Adrenal gland (tissue), 12 donors: ENCODE data around the gene MITF. TPM values are rescaled to one million over a fixed set of nuclear protein-coding genes. Genes with fewer than 3 reads are reported as not detected.

ENCODE experiments used
- DNase-seq, 7 donors: peaks; one replicate each; pipeline ENCODE4 v3.0.0-alpha.2; 2019 to 2020
- H3K27ac ChIP-seq, 5 donors: fragments of 200-600 bp; sonication (generic) in 4 of 5; 1 replicate in 3 of 5; 2 replicates in 2 of 5; pipeline versions ENCODE4 v1.5.1 to v1.8.0; 2016 to 2020; ENCODE audit warnings: mild to moderate bottlenecking in 1 of 5
- H3K27me3 ChIP-seq: fragments of 200-600 bp; 2 replicates; pipeline ENCODE4 v1.8.0; 2021
- H3K36me3 ChIP-seq, 2 donors: fragments of 200-600 bp; replicated peaks in 1 of 2; 1 replicate in 1 of 2; 2 replicates in 1 of 2; pipeline versions ENCODE4 v1.5.1 to v1.8.0; 2018 to 2022
- H3K4me1 ChIP-seq, 2 donors: fragments of 200-600 bp; replicated peaks in 1 of 2; 1 replicate in 1 of 2; 2 replicates in 1 of 2; pipeline versions ENCODE4 v1.5.1 to v1.8.0; 2018 to 2021
- H3K4me3 ChIP-seq, 4 donors: fragments of 200-600 bp; sonication (generic) in 3 of 4; one replicate each; pipeline ENCODE4 v1.5.1; 2016 to 2018
- H3K9me3 ChIP-seq, 3 donors: fragments of 200-600 bp; sonication (generic) in 1 of 3; replicated peaks in 1 of 3; 1 replicate in 2 of 3; 2 replicates in 1 of 3; pipeline versions ENCODE4 v1.5.1 to v1.8.0; 2016 to 2021
- POLR2A ChIP-seq, 2 donors: fragments of 450-650 bp; IDR thresholded peaks; one replicate each; pipeline ENCODE4 v1.6.1; 2017; ENCODE audit warnings: antibody characterized with exemption in 2 of 2, mild to moderate bottlenecking in 2 of 2, moderate library complexity in 1 of 2
- WGBS, 4 donors: extraction: QIAGEN DNeasy Blood & Tissue Kit in 2 of 4; methylation state at CpG; one replicate each; pipeline versions ENCODE4 v1.1.5 to v1.1.7; 2013 to 2017; 5-methylcytosine and 5-hydroxymethylcytosine counted together
- intact Hi-C, 2 donors: fragments of 100-400 bp; cut with DNase I; formaldehyde crosslinking; loops; one replicate each; pipeline versions ENCODE4 v1.14.1 to v1.15.0; 2022 to 2023
- polyA plus RNA-seq, 3 donors: library from polyadenylated mRNA; stranded (reverse); fragments of 200-250 nt in 2 of 3; fragments of 350-450 nt in 1 of 3; fragmentation: Illumina TruSeq in 1 of 3; extraction: RNeasy Lipid Tissue Mini Kit (QIAGEN cat#74804) in 1 of 3; gene quantifications; one replicate each; pipeline ENCODE4 v1.2.3, GENCODE V29; 2013 to 2014
- total RNA-seq, 9 donors: library from RNA; depleted of rRNA in 4 of 9; stranded (reverse); fragments of >200 nt in 4 of 9; fragments of 120-200 nt in 1 of 9; fragmentation: NEBNext Ultra II Directional in 1 of 9; extraction: Animal tissue kit (Norgen Biotek cat#: 25700) in 1 of 9; gene quantifications; one replicate each; pipeline versions ENCODE4 v1.1.0 to v1.2.4, GENCODE V29; 2013 to 2023
- TF ChIP-seq, protein P1 (sequence below), 6 experiments: fragments of 450-650 bp in 4 of 6; fragments of 200-600 bp in 2 of 6; sonication (generic) in 1 of 6; IDR thresholded peaks; 1 replicate in 5 of 6; 2 replicates in 1 of 6; pipeline versions ENCODE4 v1.5.1 to v1.8.0; 2016 to 2021; ENCODE audit warnings: antibody characterized with exemption in 6 of 6, mild to moderate bottlenecking in 2 of 6, moderate library complexity in 1 of 6
- donor health status: healthy with polysubstance abuse.
- donor health status: Bipolar disorder and iron deficiency.
- donor health status: DM: yes; HTN: yes; CAD: no.
- donor health status: DM: no; HTN: no; CAD: no.
- donor health status: DM: no; HTN: no; CAD: no.
- donor health status: DM: yes; HTN: yes; CAD: no.

MITF gene
- total and polyA plus RNA-seq, 12 donors: 2.4 to 23.4 (median 10.6) TPM

DNA sequence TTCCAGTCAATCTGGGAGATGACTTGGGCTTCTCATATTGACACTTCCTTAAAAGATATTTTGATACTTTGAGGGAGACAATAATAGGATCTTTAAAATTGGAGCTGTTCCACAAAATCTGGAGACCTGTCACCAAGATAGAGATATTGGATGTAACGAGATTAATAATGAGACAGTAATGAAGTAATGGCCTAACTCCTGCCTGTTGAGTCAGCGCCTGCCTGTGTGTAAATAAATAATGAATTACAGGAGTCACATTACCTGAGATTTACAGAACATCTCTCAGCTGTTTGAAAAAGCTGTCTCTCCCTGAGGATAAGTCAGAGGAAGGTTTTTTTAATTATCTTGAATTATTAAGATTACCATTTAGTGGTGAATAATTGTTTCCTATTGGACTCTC, 43.8 kb upstream of the MITF start:
- 73 to 84% (median 79%) methylated on average over 2 of the region's 2 CpGs for WGBS, 4 donors

GRCh38 chr3:69695933-69696332, 43.3 kb upstream of the MITF start:
- TF ChIP-seq, protein P1, sequence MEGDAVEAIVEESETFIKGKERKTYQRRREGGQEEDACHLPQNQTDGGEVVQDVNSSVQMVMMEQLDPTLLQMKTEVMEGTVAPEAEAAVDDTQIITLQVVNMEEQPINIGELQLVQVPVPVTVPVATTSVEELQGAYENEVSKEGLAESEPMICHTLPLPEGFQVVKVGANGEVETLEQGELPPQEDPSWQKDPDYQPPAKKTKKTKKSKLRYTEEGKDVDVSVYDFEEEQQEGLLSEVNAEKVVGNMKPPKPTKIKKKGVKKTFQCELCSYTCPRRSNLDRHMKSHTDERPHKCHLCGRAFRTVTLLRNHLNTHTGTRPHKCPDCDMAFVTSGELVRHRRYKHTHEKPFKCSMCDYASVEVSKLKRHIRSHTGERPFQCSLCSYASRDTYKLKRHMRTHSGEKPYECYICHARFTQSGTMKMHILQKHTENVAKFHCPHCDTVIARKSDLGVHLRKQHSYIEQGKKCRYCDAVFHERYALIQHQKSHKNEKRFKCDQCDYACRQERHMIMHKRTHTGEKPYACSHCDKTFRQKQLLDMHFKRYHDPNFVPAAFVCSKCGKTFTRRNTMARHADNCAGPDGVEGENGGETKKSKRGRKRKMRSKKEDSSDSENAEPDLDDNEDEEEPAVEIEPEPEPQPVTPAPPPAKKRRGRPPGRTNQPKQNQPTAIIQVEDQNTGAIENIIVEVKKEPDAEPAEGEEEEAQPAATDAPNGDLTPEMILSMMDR (IDR thresholded peaks at IDR 0.05): no peak
- no peak for TF ChIP-seq POLR2A (IDR thresholded peaks at IDR 0.05)
- Histone ChIP-seq H3K4me1 (no peaks in the 10 kb centered on the region), H3K4me3 (no peak overlapping the region), H3K27me3 (no peaks in the 10 kb centered on the region), H3K36me3 (no peaks in the 10 kb centered on the region), H3K9me3 (no peaks in the 10 kb centered on the region), H3K27ac (no peak overlapping the region)
- 65 to 80% (median 74%) methylated on average over 4 of the region's 4 CpGs for WGBS, 4 donors
- DNase-seq: no peak
- intact Hi-C loops: no loop called here

More for the DNA sequence above, 43.8 kb upstream of the MITF start:
- Histone ChIP-seq H3K27me3 (no peaks in the 10 kb centered on the region), H3K4me1 (no peaks in the 10 kb centered on the region), H3K4me3 (no peak overlapping the region), H3K9me3 (no peaks in the 10 kb centered on the region), H3K27ac (no peak overlapping the region), H3K36me3 (no peaks in the 10 kb centered on the region)
- TF ChIP-seq, protein P1 (IDR thresholded peaks at IDR 0.05): no peak
- TF ChIP-seq POLR2A (IDR thresholded peaks at IDR 0.05): no peak
- intact Hi-C loops: no loop called here
- DNase-seq: no peak

DNA sequence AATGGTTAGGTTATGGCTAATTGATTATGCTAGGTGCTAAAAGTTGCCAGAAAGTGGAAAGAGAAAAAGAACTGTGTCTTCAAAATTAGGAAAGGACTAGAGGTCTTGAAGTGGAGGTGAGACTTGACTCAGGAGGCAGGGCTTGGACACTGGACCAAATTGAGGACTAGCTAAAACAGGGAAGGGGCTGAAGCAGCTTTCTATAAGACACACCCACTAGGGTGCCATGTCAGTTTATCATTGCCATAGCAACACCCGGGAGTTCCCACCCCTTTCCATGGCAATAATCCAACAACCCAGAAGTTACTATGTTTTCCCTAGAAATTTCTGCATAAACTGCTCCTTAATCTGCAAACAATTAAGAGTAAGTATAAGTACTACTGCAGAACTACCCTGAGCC, 42.9 kb upstream of the MITF start:
- no peaks in the 10 kb centered on the region for H3K4me1 ChIP-seq
- WGBS, 4 donors: 21 to 36% (median 34%) methylated on average over 1 of the region's 1 CpG; no CpG with 5 or more reads in 1 of the 4 donors
- H3K36me3 ChIP-seq: no peaks in the 10 kb centered on the region
- no peak for TF ChIP-seq POLR2A (IDR thresholded peaks at IDR 0.05)
- TF ChIP-seq, protein P1 (IDR thresholded peaks at IDR 0.05): no peak
- intact Hi-C loops: no loop called here
- no peak for DNase-seq
- H3K27ac ChIP-seq: no peak overlapping the region
- no peak overlapping the region for H3K4me3 ChIP-seq
- no peaks in the 10 kb centered on the region for H3K9me3 ChIP-seq
- no peaks in the 10 kb centered on the region for H3K27me3 ChIP-seq

GRCh38 chr3:69697381-69697780, 41.9 kb upstream of the MITF start:
- H3K9me3 ChIP-seq: no peaks in the 10 kb centered on the region
- no peak for TF ChIP-seq POLR2A (IDR thresholded peaks at IDR 0.05)
- TF ChIP-seq, protein P1 (IDR thresholded peaks at IDR 0.05): no peak
- DNase-seq: no peak
- H3K27me3 ChIP-seq: no peaks in the 10 kb centered on the region
- H3K27ac ChIP-seq: no peak overlapping the region
- no peaks in the 10 kb centered on the region for H3K4me1 ChIP-seq
- 55 to 65% (median 63%) methylated on average over 5 of the region's 5 CpGs for WGBS, 4 donors
- intact Hi-C loops: no loop called here
- no peaks in the 10 kb centered on the region for H3K36me3 ChIP-seq
- no peak overlapping the region for H3K4me3 ChIP-seq
